ENCODE measurements around the gene FOXN3.
"Not testable (repeated sequence)": the region's sequence is repeated elsewhere in the genome, so short reads cannot be mapped to it uniquely, and the experiment has no call there.

The FOXN3 gene

DNA sequence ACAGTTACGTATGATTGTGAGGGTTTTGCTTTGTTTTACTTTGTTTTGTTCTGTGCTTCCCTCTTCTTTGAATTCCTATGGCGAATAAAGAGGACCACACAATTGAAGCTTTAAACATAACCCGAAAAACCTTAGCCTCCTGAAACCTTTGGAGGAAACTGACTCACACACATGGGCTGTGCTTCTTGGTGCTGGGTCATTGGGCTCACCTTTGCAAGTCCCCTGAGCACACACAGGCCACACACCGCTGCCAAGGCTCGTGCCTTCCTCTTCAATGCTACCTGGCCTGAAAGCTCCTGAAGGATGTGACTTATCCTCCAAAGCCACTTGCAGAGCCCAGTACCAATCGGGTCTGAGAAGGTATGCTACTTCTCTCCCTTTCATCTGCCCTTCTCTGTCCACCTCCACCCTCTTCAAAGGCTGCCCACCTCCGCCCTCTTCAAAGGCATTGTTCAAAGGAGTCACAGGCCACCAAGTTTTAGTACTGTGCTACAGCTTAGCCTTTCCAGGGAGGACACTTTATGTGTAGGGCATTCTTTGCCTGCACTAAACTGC lies 114.6 kb downstream of the FOXN3 start:
- DNase-seq: no peak

DNA sequence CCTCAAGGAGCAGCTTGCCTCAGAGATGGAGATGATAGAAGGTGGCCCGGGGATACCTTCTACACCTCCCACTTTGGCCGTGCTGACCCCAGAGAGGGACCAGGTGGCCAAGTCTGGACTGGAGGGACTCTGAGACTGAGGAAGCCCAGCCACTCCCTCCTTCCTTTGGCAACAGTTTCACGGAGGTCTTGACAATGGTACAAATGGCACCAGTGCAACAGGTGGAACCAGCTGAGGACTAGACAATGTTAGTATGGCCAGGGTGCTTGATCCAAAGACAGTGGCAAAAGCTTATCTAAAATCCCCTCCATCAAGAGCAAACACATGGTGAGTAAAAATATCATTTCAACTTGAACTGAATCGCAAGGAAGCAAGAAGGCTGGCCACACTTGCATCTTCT lies 117.4 kb downstream of the FOXN3 start:
- DNase-seq: no peak

DNA sequence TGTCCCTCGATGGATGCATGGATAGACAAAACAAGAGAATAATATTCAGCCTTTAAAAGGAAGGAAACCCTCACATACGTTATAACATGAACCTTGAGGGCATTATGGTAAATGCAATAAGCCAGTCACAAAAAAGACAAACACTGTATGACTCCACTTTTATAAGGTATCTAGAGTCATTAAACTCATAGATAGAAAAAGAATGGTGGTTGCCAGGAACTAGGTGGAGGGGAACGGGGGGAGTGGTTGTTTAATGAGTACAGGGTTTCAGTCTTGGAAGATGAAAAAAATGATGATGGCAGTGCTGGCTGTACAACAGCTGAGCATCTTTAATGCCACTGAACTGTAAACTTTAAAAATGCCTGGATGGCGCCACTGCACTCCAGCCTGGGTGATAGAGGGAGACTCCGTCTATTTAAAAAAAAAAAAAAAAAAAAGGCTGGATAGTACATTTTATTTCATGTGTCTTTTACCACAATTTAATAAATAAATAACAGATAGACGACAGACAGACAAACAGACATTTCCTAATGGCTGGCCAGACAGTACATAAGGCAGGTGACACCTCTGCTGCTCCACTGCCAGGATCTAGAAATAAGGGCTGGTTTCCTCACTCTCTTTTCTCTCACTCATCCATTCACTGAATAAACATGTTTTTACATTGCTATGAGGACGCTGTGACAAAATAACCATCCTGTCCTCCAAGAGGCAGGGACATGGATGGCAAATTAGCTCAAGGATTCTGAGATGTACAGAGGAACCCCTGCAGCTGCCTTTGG lies 118.8 kb downstream of the FOXN3 start:
- DNase-seq: no peak

DNA sequence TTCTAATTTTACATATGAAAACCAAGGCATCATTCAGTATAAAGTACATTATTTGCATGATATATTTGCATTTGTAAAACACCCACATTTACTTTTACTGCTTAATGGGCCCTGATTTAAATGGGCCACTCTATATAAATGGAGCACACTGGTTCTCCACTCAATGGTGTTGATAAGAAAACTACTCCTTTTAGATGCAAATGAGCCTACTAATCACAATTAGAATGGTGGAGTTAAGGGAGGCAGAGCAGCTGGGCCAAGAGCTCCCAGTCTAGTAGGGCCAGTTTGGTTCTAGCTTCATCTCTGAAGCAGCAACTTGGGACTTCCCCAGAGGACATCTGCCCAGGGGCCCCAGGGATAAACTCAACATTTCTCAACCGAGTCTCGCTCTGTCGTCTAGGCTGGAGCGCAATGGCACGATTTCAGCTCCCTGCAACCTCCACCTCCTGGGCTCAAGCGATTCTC lies 120.7 kb downstream of the FOXN3 start:
- no peak for DNase-seq

DNA sequence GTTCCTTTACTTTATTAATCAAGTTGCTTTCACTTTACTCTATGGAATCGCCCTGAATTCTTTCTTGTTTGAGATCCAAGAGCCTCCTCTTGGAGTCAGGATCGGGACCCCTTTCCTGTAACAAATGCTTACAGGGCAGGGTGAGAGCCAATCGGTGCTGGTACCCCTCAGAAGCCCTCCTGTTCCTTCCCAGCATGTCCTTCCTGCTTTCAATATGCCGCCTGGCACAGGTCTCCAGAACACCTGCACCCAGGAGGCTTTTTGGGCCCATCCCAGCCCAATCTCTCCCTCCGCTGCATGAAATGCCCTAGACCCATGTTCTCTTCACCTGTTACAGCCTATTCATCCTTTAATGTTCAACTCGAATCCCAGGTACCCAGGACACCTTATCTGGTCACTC lies 122.2 kb downstream of the FOXN3 start:
- no peak for DNase-seq

DNA sequence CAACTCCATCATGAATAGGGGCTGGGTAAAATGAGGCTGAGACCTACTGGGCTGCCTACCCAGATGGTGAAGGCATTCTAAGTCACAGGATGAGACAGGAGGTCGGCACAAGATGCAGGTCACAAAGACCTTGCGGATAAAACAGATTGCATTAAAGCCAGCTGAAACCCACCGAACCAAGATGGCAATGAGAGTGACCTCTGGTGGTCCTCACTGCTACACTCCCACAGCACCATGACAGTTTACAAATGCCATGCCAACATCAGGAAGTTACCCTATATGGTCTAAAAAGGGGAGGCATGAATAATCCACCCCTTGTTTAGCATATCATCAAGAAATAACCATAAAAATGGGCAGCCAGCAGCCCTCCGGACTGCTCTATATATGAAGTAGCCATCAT lies 122.6 kb downstream of the FOXN3 start:
- DNase-seq: not testable (repeated sequence)

DNA sequence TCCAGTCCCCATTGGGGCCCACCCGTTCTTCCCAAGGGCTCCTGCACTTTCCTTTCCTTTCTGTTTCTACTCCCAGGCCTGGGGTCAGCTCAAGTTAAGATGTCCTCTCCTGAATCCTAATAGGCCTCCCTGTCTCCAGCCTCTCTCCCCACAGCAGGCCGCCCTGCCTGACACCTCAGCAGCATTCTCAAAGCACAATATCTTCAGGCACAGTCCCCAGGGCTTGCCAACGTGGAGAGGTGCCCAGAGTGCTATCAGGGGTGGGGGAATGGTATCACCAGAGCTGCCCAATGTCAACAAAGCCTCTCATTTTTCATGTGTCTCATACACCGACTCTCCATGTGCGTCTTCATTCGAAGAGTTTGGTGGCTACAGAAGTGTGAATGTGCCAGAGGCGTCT lies 123.0 kb downstream of the FOXN3 start:
- DNase-seq: no peak

DNA sequence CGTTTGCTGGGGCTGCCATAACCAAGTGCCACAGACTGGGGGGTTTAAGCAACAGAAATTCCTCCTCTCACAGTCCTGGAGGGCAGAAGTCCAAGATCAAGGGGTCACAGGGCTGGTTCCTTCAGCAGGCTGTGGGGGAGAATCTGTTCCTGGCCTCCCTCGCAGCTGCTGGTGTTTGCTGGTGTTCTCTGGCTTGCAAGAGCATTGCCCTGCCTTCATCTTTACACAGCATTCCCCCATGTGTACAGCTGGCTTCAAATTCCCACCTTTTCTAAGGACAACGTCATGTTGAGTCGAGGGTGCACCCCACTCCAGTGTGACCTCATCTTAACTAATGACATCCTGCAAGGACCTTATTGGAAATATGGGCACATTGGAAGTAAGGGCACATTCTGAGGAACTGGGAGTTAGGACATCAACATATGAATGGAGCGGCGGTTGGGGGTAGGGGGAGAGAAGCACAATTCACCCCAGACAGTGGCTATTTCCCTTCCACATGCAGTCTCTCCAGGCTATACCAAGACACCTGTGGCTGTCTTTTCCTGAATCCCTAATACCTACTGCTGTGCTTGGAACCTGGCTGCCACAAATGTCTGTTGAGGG lies 123.6 kb downstream of the FOXN3 start:
- DNase-seq: no peak

DNA sequence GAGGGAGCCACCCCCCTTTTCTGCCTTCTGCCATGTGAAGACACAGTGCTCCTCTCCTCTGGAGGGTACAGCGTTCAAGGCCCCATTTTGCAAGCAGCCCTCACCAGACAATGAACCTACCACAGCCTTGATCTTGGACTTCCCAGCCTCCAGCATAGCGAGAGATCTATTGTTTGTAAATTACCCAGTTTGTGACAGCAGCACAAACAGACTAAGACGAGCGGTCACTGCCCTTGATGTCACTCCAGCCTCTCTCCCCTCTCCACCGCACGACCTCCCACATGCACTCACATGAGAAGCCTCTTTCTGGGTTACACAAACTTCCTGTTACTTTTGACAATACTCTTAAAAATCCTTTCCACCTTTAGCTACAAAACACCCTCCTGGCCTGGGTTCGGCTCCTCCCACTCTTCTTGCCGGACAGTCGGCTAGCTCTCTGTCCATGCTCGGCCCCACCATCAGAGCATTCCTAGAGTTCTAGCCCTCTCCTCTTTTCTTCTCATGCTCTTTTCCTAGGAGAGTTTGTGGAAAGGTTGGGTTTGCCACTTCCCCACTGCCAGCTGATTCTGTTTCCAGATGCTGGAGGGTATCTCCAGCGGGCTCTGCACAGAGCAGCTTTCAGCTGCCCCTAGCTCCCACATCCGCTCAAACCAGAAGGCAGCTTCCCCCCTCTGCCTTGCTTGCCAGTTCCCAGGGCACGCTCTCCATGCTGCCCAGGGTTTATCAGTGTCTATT lies 124.3 kb downstream of the FOXN3 start:
- DNase-seq: no peak

DNA sequence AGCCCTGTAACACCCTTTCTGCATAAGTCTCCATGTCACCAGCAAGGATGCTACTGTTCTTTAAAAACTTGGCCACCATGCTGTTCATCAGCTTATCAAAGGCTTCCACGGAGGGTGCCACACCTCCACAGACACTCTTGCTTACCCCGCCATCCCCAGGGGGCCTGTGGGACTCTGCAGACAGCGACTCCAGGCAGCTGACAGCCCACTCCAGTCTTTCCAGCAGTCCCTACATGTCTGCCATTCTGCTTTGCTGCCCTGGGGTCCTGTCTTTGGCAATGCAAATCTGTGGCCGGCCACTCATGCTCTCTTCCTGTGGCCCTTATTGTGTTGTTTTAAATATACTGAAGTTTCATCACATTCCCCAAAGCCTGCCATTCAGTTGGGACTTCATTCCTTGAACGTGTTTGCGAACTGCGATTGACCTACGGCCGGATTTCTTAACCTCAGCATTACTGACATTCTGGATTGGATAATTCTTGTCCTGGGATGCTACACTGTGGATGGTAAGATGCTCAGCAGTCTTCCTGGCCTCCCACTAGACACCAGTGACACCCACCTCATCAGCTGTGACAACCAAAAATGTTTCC lies 125.6 kb downstream of the FOXN3 start:
- no peak for DNase-seq

DNA sequence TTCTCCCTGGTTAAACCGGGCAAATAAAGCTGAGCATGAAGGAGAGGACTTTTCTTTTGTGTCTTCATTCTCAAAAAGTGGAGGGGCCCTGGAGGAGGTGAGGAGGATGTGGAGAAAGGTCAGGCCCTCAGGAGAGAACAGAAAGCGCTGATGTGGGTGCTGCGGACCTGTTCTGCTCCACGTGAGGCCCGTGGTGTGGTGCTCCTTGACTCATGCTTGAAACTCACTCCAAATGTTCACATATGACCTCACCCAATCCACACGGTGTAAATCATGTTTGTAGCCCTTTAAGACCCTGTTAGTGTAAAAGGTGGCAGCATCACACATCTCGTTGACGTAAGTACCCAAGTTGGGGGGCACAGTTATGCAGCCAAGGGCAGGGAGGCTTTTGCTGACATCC lies 126.2 kb downstream of the FOXN3 start:
- no peak for DNase-seq

DNA sequence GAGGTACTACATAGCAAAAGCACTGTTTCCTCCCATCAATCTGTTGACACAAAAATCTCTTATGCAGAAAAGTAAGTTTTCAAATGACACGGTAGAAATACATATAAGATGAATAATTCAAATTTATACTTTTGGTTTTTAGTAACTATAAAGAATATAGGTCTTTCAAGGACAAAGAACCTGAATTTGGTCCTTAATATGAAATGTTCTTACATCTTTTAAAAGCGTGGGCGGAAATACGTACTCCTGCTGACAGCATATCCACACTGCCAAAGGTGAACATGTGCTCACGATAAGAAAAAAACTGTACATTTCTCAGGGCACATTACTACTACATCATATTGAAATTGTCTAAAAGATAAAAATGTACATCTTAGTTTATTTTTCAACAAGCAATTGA lies 127.6 kb downstream of the FOXN3 start:
- no peak for DNase-seq

DNA sequence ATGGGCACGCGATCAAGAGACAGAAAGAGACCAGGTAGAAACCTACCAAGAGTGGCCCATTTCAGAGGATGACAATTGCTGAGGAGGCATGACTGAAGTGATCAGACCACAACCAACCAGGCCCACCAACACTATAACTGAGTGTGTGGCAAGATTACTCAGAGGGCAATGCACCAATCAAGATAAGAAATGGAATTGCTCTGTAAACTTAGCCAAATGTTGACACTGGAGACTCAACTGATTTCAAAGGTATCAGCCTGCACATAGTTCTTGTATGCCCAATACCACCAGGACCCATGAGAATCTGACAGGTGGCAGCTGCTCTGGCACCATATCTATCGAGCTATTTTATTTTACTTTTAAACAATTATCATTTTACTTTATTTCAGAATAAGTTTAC lies 128.9 kb downstream of the FOXN3 start:
- DNase-seq: no peak

DNA sequence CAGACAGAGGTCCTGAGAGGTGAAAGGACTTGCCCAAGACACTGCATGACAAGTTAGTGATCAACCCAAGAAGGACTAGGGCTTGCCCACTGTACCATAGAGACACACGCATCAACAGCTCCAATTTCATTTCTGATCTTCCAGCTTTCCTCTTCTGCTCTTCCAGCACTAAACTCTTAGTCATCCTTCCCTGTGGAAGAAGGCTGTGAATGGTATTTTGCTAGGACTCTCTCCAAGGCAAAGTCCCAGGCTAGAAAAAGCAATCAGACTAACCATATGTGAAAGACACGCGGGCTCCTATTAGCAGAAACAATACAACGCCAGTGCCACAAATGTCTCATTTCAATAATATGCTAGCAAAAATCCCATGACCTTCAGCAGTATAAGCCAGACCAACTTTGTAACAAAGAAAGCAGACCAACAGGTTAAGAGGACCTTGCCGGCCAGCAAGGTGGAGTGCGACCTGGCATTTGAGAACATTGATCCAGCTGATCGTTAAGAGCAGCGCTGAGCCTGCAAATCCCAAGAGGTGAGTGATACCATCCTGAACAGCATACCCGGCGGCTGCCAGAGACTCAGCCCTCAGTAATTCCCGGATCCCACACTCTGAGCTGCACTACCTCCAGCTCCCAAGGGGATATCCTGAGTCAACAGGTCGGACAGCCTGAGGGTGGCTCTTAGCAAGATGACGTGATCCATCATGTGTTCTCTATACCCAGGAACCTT lies 132.5 kb downstream of the FOXN3 start:
- no peak for DNase-seq

DNA sequence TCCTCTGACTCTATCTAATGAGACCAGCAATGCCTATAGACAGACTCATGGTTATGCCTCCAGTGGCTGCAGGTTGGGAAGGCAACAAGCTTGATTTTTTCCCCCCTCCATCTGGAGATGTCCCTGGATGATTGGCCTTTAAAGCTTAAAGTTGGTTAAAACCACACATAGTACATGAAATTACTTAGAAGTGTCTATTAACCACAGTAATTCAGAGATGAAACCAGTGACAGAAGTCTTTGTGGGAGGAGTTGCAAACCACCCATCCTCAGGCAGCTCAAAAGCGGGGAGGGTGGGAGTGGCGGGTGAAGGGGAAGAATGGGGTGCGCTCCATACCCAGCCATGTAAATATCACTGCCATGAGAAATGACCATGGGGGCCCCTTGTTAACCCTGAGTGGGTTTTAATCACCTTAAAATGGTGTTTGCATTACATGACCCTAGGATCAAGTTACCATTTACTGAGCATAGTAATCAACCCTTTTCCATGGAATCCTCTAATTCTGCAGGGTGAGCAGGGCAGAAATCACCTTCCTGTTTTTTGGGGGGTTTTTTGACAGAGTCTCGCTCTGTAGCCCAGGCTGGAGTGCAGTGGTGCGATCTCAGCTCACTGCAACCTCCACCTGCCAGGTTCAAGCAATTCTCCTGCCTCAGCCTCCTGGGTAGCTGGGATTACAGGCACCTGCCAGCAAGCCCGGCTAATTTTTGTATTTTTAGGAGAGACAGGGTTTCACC lies 133.5 kb downstream of the FOXN3 start:
- no peak for DNase-seq

DNA sequence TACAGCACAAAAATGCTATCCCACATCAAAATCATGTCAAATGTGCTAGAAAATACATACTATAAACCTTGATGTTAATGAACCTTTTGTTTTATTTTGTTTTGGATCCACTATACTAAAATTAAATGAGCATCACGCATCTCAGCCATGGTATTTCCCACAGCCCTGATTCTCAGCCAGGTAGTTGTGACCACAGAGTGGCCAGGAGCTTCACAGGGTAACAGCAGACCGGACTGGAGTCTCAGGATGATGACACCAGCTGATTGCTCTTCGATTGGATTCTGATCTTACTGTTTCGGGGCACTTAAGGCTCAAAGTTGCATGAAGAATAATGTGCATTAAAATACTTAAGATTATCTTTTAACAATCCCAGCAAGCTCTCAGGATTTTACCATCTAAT lies 134.8 kb downstream of the FOXN3 start:
- DNase-seq: no peak

DNA sequence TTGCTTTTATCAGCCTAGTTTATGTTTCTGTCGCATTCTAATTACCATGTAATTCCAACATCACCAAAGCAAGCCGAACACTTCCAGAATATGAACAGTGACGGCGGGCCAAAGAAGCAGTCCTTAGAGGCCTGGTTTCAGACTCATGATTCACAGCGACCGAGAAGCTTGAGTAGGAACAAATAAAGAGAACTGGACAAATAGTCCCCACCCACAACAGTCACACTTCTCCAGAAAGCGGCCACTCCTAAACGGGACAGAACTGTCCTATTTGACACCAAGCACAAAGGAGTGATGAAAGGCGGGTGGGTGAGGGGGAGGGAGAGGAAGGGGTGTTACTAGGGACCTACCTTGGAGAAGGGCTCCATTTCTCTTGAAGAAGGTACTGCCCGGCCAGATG lies 136.4 kb downstream of the FOXN3 start:
- no peak for DNase-seq

DNA sequence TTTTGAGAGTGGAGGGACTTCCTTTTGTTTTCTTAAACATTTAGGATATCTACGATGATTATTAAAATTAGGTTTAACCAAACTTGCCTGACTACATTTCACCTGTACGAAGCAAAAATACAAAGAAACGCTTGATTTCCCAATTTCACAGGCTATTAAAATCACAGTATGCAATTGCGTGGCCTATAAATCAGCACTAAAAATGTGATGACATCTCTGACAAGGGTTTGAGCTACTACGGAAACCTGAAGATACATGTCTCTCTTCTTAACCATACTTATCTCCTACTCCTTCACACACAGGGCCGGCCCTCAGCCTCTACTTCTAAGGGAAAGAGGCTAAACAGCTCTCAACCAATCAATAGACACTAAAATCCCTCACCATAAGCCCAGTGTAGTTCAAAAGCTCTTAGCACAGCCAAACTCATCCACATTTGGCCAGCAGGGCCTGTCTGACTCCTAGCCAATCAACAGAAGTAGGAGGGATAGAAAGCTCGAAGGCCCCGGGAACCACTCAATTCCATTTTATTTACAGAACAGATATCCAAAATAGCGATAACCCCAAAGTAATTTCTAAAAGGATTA lies 137.3 kb downstream of the FOXN3 start:
- no peak for DNase-seq

DNA sequence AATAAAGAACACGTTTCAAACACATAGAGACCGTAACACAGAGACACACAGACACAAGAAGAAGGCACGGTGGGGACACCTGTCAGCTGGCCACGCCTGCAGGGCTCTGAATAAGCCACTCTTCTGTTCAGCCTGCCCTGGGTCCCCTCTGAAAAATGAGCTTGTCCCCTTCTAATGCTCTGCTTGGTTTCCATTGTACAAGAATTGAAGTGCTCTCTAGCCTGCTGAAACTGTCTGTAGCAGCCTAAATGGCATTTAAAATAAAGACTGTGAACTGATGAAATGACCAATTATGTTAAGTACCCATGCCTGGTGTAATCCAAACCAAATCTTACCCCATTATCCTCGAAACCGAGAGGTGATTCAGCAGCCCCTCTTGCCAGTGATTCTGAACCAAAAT lies 139.8 kb downstream of the FOXN3 start:
- DNase-seq: no peak

DNA sequence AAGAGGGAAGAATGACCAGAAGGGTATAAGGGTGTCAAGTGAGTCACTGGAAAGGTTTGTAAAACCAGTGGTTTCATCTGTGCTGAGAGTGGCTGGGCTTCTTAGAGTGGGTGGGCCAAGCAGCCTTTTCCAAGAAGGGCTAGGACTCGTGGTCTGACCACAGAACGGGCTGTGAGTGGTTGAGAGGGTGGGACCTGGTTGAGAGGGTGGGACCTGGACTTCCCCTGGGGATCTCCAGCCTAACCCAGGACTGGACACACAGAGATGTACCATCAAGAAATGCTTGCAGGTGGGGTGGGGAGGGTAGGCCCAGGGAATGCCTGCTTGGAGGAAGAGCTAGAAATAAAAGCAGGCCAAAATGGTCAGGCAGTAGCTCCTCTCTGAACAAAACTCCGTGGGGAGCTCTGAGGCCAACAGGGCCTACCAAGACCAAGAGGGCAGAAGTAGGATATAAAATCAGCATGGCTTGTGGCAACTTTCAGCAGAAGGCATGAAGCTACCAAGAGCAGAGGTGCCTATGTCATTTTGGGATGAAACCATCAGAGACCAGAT lies 140.5 kb downstream of the FOXN3 start:
- DNase-seq: no peak

Measured in RPMI8226 (cell line).